Measurements from ENCODE around the gene SPTBN2.

Gene SPTBN2

DNA sequence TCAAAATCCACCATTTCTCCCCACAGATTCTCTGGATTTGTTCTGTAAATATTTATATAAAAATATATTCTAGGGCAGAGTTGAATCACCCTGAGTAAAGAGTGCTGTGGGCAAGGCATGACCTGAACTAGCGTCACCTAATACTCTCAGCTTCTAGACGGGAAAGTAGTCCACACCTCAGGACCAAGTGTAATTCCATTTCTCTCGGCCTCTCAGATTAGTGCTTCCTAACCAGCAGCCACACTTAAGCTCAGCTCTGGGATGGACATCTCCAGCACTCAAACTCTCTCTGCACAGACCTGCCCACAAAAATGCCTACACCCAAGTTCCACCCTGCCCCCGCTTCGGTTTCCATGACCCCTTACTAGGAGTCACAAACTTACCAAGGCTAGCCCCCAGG, 5.3 kb downstream of the SPTBN2 start:
- DNase-seq: no peak

DNA sequence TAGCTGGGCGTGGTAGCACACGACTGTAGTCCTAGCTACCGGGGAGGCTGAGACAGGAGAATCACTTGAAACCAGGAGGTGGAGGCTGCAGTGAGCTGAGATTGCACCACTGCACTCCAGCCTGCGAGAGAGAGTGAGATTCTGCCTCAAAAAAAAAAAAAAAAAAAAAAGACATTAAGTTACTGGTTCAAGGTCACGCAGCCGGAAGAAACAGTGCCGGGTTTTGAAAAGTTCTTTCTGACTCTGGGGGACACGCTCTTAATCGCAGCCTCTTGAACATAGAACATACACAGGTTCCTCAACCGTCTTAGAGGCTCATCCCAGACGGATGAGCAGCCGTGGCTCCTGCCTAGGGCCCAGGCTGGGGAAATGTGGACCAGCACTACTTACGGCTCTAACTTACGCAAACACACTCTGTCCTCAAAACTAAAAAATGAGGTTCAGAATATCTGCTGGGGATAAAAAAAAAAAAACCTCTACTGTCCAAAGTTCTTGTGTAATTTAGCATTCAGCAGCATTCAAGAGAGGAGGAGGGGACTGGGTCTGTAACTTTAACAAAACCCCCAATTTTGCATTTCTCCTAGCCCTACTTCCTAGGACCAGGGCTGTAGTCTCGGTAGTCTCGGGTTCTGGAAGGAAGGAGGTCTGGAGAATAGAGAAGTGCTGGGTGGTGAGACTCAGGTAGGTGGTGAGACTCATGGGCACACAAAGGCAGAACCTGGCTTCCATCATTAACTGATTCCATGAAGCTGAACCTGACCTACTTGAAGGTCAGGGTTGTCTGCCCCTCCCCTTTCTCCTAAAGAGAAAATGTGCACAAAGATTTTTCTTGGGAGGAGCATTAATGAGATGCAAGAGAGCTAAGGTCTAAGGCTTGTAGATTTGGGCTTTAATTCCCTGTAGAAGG, 6.0 kb downstream of the SPTBN2 start:
- no peak for DNase-seq

DNA sequence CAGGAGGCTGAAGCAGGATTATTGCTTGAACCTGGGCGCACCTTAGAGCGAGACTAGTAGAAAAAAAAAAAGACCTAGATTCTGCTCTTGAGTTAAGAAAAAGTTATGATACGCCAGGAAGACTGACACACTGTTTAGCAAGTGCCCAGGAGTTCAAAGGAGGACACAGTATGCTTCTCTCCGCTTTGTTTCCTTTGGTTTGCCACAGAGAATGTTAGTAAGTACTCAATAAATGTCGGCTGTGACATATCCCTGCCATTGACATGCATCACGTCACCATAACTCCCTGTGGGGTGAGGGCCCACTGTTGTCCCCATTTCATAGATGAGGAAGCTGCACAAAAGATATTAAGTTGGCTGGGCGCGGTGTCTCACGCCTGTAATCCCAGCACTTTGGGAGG, 7.1 kb downstream of the SPTBN2 start:
- DNase-seq: no peak

DNA sequence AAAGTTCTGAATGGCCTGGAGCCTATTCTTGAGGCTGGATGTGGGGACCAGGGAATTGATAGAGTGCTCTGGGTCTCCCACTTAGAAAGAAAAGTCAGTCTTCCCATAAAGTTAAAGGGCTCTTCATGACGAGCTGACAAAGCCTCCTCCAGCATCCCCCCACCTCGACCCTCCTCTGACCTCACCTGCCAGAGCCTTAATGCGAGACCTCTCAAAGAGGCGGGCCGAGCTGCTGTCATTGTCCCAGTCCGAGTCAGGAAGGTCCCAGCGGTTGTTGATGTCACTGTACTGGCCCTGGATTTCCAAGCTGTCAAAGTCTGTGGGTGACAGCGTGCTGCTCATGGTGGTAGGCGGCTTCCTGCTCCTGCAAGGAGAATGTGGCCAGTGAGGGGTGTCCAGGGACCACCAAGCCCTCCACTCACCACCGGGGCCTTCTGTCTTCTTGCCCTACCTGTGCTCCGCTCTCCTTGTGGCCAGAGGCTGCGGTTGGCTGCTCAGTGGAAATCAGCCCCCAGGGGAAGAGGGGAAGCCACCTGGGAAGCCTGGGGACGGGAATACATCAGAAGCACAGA, 8.0 kb downstream of the SPTBN2 start:
- DNase-seq: no peak

DNA sequence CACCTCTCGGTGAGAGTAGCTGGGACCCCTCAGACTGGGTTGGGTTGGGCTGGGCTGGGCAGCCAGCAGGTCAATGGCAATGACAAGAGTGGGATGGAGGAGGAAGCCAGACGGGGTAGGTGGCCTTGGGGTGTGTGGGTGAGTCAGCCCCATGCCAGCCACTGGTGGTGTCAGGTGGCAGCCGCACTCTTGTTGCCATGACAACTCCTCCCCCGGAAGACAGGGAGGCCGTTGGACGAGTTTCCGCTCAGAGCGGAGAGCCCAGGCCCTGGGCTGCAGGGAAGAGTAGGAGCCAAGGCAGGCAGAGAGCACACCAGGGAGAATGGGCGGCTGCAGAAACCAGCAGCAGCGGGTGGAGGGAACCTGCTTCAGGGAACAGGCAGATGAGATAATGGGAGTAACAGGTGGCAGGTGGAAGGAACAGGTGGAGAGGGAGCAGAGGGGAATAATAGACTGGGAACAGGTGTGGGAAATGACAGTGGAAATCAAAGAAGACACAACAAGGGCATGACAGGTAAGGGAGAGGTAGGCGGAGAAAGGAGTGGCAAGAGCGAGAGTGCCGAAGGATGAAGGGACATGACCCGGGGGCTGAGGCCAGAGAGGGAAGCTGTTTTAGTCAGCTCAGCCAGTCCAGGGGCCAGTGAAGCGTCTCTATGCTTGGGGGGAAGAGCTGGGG, 8.7 kb downstream of the SPTBN2 start:
- no peak for DNase-seq

DNA sequence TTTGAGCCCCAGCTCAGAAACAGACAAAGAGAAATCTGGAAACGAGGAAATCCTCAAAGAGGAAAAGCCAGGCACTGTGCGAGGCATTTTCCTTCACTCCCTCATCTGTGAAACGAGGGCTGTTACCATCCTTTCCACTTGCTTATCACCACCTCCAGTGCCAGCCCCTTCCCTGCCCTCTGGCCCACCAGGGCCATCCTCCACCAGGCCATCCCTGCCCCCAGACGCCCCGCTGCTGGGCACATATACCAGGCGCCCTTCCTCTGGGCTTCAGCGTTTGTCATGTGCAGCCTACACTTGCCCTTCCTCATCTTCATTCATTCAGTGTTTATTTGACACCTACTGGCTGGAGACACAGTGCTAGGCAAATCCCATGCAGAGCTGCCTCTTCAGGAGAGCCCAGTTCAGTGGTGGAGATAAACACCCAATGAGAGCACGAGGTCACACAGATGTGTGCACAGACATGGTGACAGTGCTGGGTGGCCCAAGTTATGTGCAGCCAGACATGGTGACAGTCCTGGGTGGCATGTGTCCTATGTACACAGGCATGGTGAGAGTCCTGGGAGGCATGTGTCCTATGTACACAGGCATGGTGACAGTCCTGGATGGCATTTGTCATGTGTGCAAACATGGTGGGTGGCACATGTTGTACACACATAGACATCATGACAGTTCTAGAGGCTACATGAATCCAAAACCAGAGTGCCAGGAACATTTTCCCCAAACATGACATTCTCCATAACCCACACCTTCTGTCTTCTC, 9.7 kb downstream of the SPTBN2 start:
- no peak for DNase-seq

DNA sequence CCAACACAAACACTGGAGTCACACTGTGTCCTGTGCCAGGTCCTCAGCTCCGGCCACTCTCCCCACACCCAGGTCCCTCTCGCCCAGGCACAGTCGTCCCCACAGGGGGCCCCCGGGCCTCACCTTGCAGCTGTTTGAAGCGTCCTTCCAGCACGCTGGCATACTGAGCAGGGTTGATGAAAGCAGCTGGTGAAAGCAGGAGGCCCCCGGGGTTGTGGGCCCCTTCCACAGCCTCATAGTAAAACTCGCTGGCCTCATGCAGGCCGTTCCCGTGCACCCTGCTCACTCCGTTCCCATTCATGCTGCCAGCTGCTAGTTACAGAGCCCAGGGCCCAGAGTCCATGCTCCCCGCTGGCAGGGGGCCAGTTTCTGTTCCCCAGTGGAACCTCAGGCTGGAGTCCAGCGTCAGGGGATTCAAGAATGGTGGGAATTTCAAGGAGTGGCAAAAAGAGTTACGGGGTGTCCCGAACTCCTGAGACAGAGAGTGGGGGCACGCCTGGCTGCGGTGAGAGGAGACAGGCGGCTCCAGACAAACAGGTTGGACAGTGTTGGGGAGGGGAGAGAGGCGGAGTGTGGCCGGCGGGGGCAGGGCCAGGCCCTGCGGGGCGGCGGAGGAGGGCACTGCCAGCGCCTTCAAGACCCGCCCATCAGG, 10.6 kb downstream of the SPTBN2 start:
- DNase-seq: no peak

DNA sequence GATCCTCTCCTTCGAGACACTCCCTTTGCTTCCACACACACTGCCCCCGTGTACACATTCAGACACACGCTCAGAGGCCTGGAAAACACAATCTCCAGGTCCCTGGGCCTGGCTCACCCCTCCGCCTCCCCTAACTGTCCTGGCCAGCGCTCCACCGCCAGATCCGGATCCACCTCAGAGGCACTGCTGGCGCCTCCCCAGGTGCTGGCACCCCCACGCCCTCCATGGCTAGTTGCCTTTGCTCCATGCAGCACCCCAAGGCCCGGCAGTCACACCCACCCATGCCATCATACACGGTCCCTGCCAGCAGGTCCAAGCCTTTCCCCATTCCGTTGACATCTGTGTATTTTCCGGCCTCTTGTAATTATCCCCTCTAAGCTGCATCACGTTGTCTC, 11.1 kb downstream of the SPTBN2 start:
- DNase-seq: no peak

DNA sequence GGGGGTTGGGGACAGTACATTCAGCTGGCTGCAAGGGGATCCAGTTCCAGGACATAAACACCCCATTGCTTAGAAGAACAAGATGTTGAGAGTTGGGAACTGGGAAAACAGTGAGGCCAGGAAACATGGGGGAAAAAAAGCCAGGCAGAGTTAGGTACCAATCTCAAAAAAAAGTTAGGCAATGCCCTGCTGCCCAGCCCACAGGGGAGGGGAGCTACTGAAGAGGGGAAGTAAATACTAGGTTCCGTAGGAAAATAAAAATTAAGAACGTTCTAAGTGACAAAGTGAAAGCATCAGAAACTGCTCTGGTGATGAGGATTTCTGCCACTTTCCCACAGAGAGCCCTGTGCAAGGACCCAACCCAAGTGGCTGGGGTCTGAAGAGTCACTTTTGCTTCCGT, 12.0 kb downstream of the SPTBN2 start:
- no peak for DNase-seq

DNA sequence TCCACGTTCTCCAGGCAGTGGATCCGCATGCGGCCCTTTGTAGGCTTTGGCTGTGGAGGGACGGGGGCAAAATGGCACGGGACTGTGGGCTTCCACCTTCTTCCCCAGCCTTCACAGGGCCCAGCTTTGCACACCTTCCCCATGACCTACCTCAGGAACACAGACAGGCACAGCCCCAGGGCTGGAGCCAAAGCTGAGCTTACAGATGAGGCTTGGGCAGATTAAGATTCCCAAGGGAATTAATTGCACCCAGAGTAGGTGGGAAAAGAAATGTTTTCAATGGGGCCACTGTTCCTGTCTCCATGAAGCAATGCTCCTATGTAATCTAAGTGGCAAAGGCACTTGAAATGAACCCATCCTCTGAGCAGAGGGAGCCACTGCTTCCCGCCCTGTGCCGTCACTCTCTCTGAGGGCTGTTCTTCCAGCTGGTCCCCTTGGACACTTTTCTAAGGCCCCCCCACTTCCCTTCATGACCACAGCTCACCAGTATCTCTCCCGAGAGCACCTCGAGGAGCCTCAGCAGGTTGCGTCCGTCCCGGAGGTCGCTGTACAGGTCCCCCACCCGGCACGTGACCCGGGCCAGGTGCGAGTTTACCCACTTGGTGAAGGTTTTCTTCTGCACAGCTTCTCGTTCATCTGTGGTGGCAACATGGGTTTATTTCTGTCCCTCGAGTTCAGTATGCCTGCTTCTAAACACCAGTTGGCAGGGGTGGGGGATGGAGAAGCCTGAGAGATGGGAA, 13.5 kb downstream of the SPTBN2 start:
- DNase-seq: no peak

DNA sequence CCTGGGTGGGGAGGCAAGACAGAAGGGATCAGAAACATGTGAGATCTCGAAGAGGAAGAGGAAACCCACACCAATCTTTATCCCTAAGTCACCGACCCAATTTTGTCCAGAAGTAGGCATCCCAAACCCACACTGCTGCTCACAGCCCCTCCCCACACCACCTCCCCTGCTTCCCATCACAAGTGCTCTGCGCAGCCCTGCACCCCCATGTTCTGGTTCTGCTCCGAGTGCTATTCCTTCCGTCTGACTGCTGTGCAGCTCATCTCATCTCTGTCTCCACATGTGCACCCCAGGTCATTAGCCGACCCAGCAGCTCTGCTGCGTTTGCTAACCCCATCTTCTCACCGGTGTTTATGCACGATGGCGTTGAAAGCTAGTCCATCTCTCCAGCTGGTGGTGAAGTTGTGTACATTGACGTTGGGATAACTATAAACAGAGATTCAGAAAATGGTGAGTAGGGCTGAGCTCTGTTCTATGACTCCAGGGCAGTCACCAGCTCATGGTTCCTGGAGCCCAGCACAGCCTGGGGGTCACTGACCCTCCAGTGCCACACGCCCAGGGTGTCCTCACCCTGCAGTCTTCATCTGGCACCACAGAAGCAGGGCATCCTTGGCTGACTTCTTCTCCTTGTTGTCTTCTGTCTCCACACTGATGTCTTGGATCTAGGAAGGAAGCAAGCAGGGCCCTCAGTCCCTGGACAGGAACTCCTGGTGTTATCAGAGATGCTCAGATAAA, 15.1 kb downstream of the SPTBN2 start:
- no peak for DNase-seq

DNA sequence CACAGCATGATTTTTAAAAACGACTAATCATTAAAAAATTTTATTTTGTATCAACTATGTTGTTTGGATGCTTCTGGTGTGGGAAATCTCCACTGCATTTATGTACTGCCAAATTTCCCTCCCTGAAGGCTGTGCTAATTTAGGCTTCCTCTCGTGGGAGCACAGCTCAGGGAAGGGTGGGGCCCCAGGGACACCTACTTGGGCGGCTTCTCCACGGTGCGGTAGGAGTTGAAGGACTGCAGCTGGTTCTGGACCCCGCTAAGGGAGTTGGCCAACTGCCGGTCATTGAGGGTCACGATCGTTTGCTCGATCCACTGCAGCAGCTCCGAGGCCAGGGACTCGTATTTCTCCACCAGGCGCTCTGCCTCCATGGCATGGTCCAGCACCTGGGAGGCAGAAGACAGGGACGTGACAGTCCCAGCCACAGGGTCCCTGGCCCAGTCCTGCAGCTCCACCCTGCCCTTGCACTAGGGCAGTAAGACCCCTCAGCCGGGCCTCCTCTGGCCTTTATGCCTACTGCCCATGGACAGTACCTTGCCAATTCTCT, 18.6 kb downstream of the SPTBN2 start:
- no peak for DNase-seq

DNA sequence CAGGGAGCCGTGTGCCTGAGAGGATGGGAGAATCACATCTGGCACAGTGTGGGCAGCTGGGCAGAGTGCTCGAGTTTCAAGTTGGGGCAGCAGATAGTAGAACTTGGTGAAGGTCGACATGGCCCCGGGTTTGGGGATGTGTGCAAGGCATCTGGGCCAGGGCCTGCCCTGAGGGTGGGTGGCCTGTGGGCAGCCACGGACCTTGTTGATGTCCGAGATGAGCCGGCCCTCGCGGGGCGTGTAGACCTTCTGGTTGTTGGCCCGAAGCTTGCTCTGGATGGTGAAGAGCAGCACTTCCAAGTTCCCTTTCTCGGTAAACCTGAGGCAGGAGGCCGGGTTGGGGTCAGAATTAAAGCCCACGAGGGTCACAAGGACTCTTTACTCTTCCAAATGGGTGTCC, 20.3 kb downstream of the SPTBN2 start:
- DNase-seq: no peak

DNA sequence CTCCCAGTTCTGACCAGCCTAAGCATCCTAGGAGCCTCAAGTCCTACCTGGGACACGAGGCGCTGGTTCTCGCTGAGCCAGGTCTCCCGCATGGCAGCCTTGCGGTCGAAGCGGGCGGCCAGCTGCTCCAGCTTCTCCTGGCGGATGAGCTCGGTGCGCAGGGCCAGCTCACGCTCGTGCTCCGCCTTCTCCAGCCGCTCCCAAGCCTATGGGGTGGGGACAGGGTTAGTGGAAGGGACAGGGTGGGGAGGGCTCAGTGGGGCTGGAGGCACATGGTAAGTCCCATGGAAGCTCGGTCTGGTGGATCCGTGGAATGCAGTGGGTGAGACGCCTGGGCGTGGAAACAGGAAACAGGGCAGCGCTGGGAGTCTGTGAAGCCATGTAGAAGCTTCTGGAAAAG, 20.9 kb downstream of the SPTBN2 start:
- no peak for DNase-seq

DNA sequence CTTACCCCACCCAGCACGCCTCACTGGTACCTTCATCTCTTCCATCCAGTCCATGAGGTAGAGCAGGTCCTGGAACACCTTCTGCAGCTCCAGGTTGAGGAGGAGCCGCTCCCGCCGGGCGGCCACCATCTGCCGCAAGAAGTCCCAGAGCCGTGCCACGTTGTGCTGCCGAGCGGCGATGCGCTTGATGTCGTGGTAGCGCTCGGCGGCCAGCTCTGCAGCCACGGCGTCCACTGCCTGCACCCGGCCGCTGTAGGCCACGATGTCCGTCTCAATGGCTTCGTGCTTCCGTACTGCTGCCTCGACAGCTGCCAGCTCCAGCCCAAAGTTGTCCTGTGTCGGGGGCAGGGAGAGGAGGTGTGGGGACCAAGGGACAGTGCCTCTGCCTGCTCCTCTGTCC, 21.5 kb downstream of the SPTBN2 start:
- DNase-seq: no peak

DNA sequence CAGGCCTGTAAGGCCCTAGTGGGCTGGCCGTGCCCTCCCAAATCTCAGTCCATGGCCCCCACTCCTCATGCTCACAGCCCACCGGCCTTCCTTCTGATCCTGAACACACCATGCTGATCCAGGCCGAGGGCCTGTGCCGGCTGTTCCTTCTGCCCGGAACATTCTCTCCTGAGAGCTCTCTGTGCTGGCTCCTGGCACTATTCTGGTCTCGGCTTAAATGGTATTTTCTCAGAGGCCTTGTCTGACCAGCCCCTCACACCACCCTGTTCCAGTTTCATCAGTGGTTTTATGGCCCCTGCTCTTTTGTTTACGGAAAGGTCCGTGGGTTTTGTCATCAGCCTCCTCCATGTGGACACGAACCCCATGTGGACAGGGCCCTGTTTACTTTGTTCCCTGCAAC, 22.0 kb downstream of the SPTBN2 start:
- DNase-seq: no peak

DNA sequence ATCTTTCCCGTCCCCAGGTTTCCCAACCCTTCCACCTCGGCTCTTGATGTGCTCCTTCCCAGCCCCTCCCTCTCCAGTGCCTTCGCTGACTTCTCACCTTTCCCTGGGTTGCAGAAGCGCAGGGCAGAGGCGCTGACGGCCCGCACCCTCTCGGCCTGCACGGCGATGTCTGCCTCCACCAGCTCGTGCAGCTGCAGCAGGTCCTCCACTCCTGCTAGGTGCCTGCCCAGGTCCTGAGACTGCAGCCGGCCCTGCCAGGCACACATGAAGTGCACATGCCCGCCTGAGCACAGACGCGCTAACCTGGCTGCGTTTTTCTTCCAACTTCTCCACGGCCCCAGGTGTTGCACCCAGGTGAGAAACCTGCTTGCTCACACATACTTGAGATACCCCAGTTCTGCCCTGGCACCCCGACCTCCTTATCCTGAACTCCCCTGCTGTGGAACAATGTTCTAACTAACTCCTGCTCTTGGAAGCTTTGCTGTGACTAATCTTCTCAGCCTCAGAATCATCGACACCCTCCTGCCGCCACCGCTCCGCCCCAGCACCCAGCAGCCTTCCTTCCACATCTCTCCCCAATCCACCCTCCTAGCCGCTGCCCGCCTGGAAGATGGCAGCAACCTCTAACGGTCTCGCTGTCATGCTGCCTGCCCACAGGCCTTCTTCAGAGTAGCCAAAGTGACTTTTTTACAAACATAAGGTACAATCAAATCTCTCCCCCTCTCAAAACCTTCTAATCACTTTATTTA, 23.3 kb downstream of the SPTBN2 start:
- no peak for DNase-seq

DNA sequence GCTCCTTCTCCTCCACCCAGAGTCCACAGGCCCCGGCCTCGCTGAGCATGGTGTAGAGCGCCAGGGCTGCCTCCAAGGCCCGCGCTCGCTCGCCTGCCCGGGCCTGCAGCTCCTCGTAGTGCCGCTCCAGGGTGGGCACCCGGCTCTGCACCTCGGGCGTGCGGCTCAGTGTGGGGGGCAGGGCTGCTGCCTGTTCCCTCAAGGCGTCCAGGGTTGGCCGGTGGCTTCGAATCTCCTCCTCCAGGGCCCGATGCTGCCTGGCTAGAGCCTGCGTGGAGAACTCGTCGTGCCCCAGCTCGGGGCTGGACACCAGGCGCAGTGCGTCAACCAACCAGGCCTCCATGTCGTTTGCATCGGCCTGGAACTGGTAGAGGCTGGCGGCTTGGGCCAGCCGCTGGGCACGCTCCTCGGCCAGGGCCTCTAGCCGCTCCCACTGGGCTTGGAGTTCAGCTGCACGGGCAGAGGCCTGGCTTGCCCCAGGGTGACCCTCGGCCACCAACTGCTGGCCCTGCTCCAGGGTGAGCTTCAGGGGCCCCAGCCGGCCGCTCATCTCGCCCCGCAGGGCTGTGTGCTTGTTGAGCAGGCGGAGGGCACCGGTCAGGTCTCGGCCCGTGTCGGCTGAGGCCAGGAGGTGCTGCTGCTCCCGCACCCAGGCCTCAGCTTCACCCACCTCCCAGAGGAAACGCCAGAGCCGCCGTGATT, 24.2 kb downstream of the SPTBN2 start:
- no peak for DNase-seq

DNA sequence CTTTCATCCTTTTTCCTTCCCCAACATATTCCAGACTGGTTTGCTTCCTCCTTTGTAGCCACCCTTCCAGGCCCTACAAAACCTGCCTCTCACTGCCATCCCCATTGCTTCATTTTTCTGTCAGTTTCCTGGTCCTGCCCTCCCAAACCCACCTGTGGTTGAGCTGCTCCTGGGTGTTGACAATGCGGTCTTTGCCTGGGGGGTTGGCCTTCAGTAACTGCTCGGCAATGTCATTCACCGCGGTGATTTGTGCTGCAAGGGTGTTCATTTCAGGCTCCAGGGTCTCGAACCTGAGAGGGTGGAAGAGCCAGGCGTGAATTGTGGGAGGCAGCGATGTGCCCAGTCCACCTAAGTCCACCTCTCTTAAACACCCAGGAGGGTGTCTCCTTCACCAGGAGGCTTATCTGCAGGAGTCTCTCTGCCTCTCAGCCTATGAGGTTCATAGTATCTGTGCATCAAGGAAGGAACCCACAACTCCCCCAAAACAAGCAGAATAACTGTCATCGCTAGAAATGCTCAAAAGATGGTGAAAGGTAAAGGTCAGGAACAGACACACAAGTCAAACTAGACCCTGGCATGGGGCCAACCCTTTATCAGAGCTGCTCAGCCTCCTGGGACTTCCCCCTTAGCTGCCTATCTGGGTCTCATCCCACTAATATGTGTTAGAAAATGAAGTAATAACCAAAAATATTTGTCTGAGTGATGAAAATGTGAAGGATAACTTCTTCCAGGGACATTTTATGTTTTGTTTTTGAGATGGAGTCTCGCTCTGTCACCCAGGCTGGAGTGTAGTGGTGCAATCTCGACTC, 27.4 kb downstream of the SPTBN2 start:
- no peak for DNase-seq
